Measurements from ENCODE around the gene DAGLA. TPM values are rescaled to one million over a fixed set of nuclear protein-coding genes. Genes with fewer than 3 reads are reported as not detected.
A peak's percentile ranks its signal among the peaks of the same experiment; 100 is the strongest.

The DAGLA gene
- total and polyA plus RNA-seq, 5 donors, result 3.7 to 7.2 (median 5.5) TPM

- Histone ChIP-seq H3K4me3 (ENCODE audit: low read length) (no peak overlapping the region), H3K27me3 (ENCODE audit: control insufficient read depth, insufficient read depth) (no peaks in the 10 kb centered on the region), H3K27ac (ENCODE audit: low read length) (no peak overlapping the region), H3K4me1 (ENCODE audit: control insufficient read depth, insufficient read depth, low read length) (no peaks in the 10 kb centered on the region), H3K9me3 (ENCODE audit: control insufficient read depth, low read length) (no peaks in the 10 kb centered on the region)
- WGBS, result 46% methylated on average over 9 of the region's 9 CpGs
- intact Hi-C loops (cut with DNase I), result no loop called here
- ATAC-seq (no peak), DNase-seq (no peak)
Measured at GRCh38 chr11:61787928-61788491, 107.8 kb downstream of the DAGLA start.

GRCh38 chr11:61791737-61792309 is 111.6 kb downstream of the DAGLA start:
- intact Hi-C loops (cut with DNase I), result loop anchor here in 3 of 4 donors (5.0 to 10.0 kb wide), 4 partner anchors 95 to 313 kb away; partner anchors contain the start of gene FADS3 (in 1 of the 3)
- Histone ChIP-seq H3K9me3 (ENCODE audit: control insufficient read depth, low read length) (no peaks in the 10 kb centered on the region), H3K4me3 (ENCODE audit: low read length) (peak overlapping the region; percentile 93), H3K4me1 (ENCODE audit: control insufficient read depth, insufficient read depth, low read length) (no peaks in the 10 kb centered on the region), H3K27me3 (ENCODE audit: control insufficient read depth, insufficient read depth) (no peaks in the 10 kb centered on the region), H3K27ac (ENCODE audit: low read length) (peak overlapping the region; percentile 97)
- 4% methylated on average over 14 of the region's 14 CpGs for whole genome bisulfite sequencing
- DNase-seq, result peak; percentile 78 to 82 (median 81)
- ATAC-seq, result peak; percentile 53 to 80

- WGBS, result under 1% methylated on average over 61 of the region's 61 CpGs
- peak; percentile 93 for ATAC-seq
- DNase-seq, result peak; percentile 91 to 95 (median 94)
- H3K27ac ChIP-seq (ENCODE audit: low read length), result peak within 1 kb of the TSS; percentile 97
- intact Hi-C loops (cut with DNase I), result loop anchor here in 3 of 4 donors (5.0 to 10.0 kb wide), 4 partner anchors 95 to 312 kb away; partner anchors contain the start of gene FADS3 (in 1 of the 3)
- no peaks in the 10 kb centered on the region for H3K9me3 ChIP-seq (ENCODE audit: control insufficient read depth, low read length)
- peak within 1 kb of the TSS; percentile 93 for H3K4me3 ChIP-seq (ENCODE audit: low read length)
- no peaks in the 10 kb centered on the region for H3K4me1 ChIP-seq (ENCODE audit: control insufficient read depth, insufficient read depth, low read length)
- H3K27me3 ChIP-seq (ENCODE audit: control insufficient read depth, insufficient read depth), result no peaks in the 10 kb centered on the region
Measured at GRCh38 chr11:61792310-61793082, 112.3 kb downstream of the DAGLA start, which contains the start of the genes FEN1 and TMEM258. Gene FEN1, plus strand, starts transcription at chr11:61792911. Its CDS starts 2,451 bp downstream, at chr11:61795362. Gene TMEM258, minus strand, starts transcription at chr11:61792599. Its CDS starts 41 bp downstream, at chr11:61792558.

- intact Hi-C loops (cut with DNase I), result loop anchor here in 3 of 4 donors (5.0 to 10.0 kb wide), 4 partner anchors 94 to 312 kb away; partner anchors contain the start of gene FADS3 (in 1 of the 3)
- Histone ChIP-seq H3K9me3 (ENCODE audit: control insufficient read depth, low read length) (no peaks in the 10 kb centered on the region), H3K4me1 (ENCODE audit: control insufficient read depth, insufficient read depth, low read length) (no peaks in the 10 kb centered on the region), H3K27ac (ENCODE audit: low read length) (peak overlapping the region; percentile 7), H3K4me3 (ENCODE audit: low read length) (peak overlapping the region; percentile 93), H3K27me3 (ENCODE audit: control insufficient read depth, insufficient read depth) (no peaks in the 10 kb centered on the region)
- no peak for ATAC-seq
- WGBS, result 4% methylated on average over 29 of the region's 29 CpGs
- peak in 1 of 3 donors; percentile 55 for DNase-seq
Measured at GRCh38 chr11:61793083-61793828, 113.1 kb downstream of the DAGLA start.

GRCh38 chr11:61793829-61794204 is 113.6 kb downstream of the DAGLA start:
- no peaks in the 10 kb centered on the region for H3K9me3 ChIP-seq (ENCODE audit: control insufficient read depth, low read length)
- no peaks in the 10 kb centered on the region for H3K27me3 ChIP-seq (ENCODE audit: control insufficient read depth, insufficient read depth)
- no peak overlapping the region for H3K4me3 ChIP-seq (ENCODE audit: low read length)
- WGBS, result 63% methylated on average over 3 of the region's 3 CpGs
- no peaks in the 10 kb centered on the region for H3K4me1 ChIP-seq (ENCODE audit: control insufficient read depth, insufficient read depth, low read length)
- intact Hi-C loops (cut with DNase I), result loop anchor here in 3 of 4 donors (5.0 to 10.0 kb wide), 4 partner anchors 93 to 311 kb away; partner anchors contain the start of gene FADS3 (in 1 of the 3)
- DNase-seq (no peak), ATAC-seq (no peak)
- no peak overlapping the region for H3K27ac ChIP-seq (ENCODE audit: low read length)

- Histone ChIP-seq H3K27ac (ENCODE audit: low read length) (no peak overlapping the region), H3K4me3 (ENCODE audit: low read length) (no peak overlapping the region), H3K27me3 (ENCODE audit: control insufficient read depth, insufficient read depth) (no peaks in the 10 kb centered on the region), H3K4me1 (ENCODE audit: control insufficient read depth, insufficient read depth, low read length) (no peaks in the 10 kb centered on the region), H3K9me3 (ENCODE audit: control insufficient read depth, low read length) (no peaks in the 10 kb centered on the region)
- DNase-seq, result no peak
- WGBS, result 84% methylated on average over 4 of the region's 4 CpGs
- intact Hi-C loops (cut with DNase I), result loop anchor here in 3 of 4 donors (5.0 to 10.0 kb wide), 4 partner anchors 93 to 310 kb away; partner anchors contain the start of gene FADS3 (in 1 of the 3)
- no peak for ATAC-seq
Measured at GRCh38 chr11:61794579-61794978, 114.4 kb downstream of the DAGLA start.

GRCh38 chr11:61795459-61795858 is 115.3 kb downstream of the DAGLA start:
- 83% methylated on average over 12 of the region's 12 CpGs for WGBS
- DNase-seq (peak in 1 of 3 donors; percentile 49), ATAC-seq (no peak)
- intact Hi-C loops (cut with DNase I), result loop anchor here (5.0 to 10.0 kb wide), 5 partner anchors 99 to 312 kb away; partner anchors contain the start of gene FADS3 (in 1 of the 4)
- no peaks in the 10 kb centered on the region for H3K9me3 ChIP-seq (ENCODE audit: control insufficient read depth, low read length)
- no peaks in the 10 kb centered on the region for H3K4me1 ChIP-seq (ENCODE audit: control insufficient read depth, insufficient read depth, low read length)
- H3K27me3 ChIP-seq (ENCODE audit: control insufficient read depth, insufficient read depth), result no peaks in the 10 kb centered on the region
- no peak overlapping the region for H3K27ac ChIP-seq (ENCODE audit: low read length)
- H3K4me3 ChIP-seq (ENCODE audit: low read length), result no peak overlapping the region

- Histone ChIP-seq H3K9me3 (ENCODE audit: control insufficient read depth, low read length) (no peaks in the 10 kb centered on the region), H3K27me3 (ENCODE audit: control insufficient read depth, insufficient read depth) (no peaks in the 10 kb centered on the region), H3K27ac (ENCODE audit: low read length) (no peak overlapping the region), H3K4me3 (ENCODE audit: low read length) (no peak overlapping the region), H3K4me1 (ENCODE audit: control insufficient read depth, insufficient read depth, low read length) (no peaks in the 10 kb centered on the region)
- intact Hi-C loops (cut with DNase I), result loop anchor here (5.0 to 10.0 kb wide), 5 partner anchors 99 to 311 kb away; partner anchors contain the start of gene FADS3 (in 1 of the 4)
- DNase-seq (peak in 1 of 3 donors; percentile 45), ATAC-seq (no peak)
- 92% methylated on average over 18 of the region's 18 CpGs for WGBS
Measured at GRCh38 chr11:61795876-61796526, 115.8 kb downstream of the DAGLA start.
